Liver (tissue), 3 donors: ENCODE results near the gene RASEF.

Experiments
- EGR1 ChIP-seq, 2 donors: IDR thresholded peaks; 2 replicates each; pipeline ENCODE4 v1.6.1; 2016 to 2018; ENCODE audit warnings: antibody characterized with exemption in 2 of 2, low read depth in 2 of 2
- HNF4G ChIP-seq: IDR thresholded peaks from 2 replicates; pipeline ENCODE4 v1.6.1; 2016; ENCODE audit warnings: antibody characterized with exemption
- TF ChIP-seq, protein P1 (sequence below): fragments of 150-350 bp; IDR thresholded peaks from 2 replicates; pipeline ENCODE4 v1.5.1; 2017; ENCODE audit warnings: improper control_type of control experiment, low read depth, low read length; ENCODE audit not compliant: missing input control
- TF ChIP-seq, protein P2 (sequence below): IDR thresholded peaks from 2 replicates; pipeline ENCODE4 v1.6.1; 2016; ENCODE audit warnings: antibody characterized with exemption, mild to moderate bottlenecking
- donor health status: healthy.
- donor health status: healthy.

DNA sequence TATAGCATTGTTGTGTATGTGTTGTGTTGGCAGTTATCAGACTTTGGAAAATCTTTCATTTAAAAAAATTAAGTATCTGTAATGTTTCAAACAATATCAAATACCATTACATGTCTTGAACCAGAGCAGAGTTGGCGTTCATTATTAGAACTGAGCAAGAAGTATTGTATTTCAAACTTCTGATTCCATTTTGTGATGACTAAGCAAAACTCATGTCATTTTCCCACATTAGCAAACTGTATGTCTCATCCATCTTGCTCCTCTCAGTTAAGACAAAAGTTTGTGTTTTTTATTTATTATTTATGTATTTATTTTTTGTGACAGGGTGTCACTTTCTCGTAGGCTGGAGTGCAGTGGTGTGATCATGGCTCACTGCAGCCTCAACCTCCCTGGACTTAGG lies 4.6 kb upstream of the RASEF start:
- TF ChIP-seq, protein P1, sequence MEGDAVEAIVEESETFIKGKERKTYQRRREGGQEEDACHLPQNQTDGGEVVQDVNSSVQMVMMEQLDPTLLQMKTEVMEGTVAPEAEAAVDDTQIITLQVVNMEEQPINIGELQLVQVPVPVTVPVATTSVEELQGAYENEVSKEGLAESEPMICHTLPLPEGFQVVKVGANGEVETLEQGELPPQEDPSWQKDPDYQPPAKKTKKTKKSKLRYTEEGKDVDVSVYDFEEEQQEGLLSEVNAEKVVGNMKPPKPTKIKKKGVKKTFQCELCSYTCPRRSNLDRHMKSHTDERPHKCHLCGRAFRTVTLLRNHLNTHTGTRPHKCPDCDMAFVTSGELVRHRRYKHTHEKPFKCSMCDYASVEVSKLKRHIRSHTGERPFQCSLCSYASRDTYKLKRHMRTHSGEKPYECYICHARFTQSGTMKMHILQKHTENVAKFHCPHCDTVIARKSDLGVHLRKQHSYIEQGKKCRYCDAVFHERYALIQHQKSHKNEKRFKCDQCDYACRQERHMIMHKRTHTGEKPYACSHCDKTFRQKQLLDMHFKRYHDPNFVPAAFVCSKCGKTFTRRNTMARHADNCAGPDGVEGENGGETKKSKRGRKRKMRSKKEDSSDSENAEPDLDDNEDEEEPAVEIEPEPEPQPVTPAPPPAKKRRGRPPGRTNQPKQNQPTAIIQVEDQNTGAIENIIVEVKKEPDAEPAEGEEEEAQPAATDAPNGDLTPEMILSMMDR: no peak
- TF ChIP-seq HNF4G (no peak), EGR1 (IDR thresholded peaks at IDR 0.05; ENCODE audit: low read depth in 2 of 2) (no peak)
- TF ChIP-seq, protein P2, sequence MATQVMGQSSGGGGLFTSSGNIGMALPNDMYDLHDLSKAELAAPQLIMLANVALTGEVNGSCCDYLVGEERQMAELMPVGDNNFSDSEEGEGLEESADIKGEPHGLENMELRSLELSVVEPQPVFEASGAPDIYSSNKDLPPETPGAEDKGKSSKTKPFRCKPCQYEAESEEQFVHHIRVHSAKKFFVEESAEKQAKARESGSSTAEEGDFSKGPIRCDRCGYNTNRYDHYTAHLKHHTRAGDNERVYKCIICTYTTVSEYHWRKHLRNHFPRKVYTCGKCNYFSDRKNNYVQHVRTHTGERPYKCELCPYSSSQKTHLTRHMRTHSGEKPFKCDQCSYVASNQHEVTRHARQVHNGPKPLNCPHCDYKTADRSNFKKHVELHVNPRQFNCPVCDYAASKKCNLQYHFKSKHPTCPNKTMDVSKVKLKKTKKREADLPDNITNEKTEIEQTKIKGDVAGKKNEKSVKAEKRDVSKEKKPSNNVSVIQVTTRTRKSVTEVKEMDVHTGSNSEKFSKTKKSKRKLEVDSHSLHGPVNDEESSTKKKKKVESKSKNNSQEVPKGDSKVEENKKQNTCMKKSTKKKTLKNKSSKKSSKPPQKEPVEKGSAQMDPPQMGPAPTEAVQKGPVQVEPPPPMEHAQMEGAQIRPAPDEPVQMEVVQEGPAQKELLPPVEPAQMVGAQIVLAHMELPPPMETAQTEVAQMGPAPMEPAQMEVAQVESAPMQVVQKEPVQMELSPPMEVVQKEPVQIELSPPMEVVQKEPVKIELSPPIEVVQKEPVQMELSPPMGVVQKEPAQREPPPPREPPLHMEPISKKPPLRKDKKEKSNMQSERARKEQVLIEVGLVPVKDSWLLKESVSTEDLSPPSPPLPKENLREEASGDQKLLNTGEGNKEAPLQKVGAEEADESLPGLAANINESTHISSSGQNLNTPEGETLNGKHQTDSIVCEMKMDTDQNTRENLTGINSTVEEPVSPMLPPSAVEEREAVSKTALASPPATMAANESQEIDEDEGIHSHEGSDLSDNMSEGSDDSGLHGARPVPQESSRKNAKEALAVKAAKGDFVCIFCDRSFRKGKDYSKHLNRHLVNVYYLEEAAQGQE: no peak
